H9 (cell line): ENCODE data around the gene KCTD2. TPM values are rescaled to one million over a fixed set of nuclear protein-coding genes. Genes with fewer than 3 reads are reported as not detected.

ENCODE experiments used
- DNase-seq: peaks from one replicate; pipeline ENCODE4 v3.0.0-alpha.2; 2017
- H2AFZ ChIP-seq: one replicate; pipeline ENCODE4 v1.6.1; 2013; ENCODE audit warnings: mild to moderate bottlenecking, low read length, control low read depth, moderate library complexity
- H2AK5ac ChIP-seq: 2 replicates; pipeline ENCODE4 v1.6.1; 2013; ENCODE audit warnings: low read length, control low read depth, mixed read lengths; ENCODE audit not compliant: insufficient read length
- H2BK120ac ChIP-seq: one replicate; pipeline ENCODE4 v1.6.1; 2013; ENCODE audit warnings: low read depth, mild to moderate bottlenecking, low read length, control low read depth, inconsistent platforms; ENCODE audit not compliant: poor library complexity, severe bottlenecking
- H2BK12ac ChIP-seq: 2 replicates; pipeline ENCODE4 v1.6.1; 2013; ENCODE audit warnings: low read length, control low read depth, mixed read lengths, low read depth; ENCODE audit not compliant: insufficient read length
- H2BK15ac ChIP-seq: 2 replicates; pipeline ENCODE4 v1.6.1; 2013; ENCODE audit warnings: low read depth, low read length, control low read depth
- H2BK20ac ChIP-seq: one replicate; pipeline ENCODE4 v1.6.1; 2013; ENCODE audit warnings: low read depth, mild to moderate bottlenecking, low read length, control low read depth, inconsistent platforms; ENCODE audit not compliant: poor library complexity, severe bottlenecking
- H2BK5ac ChIP-seq: 2 replicates; pipeline ENCODE4 v1.6.1; 2013; ENCODE audit warnings: low read length, control low read depth, mixed read lengths; ENCODE audit not compliant: insufficient read length
- H3K14ac ChIP-seq: 2 replicates; pipeline ENCODE4 v1.6.1; 2013; ENCODE audit warnings: low read length, control low read depth; ENCODE audit not compliant: insufficient read depth
- H3K18ac ChIP-seq: 2 replicates; pipeline ENCODE4 v1.6.1; 2013; ENCODE audit warnings: low read depth, mild to moderate bottlenecking, mixed read lengths, low read length, control low read depth; ENCODE audit not compliant: insufficient read length
- H3K23ac ChIP-seq: 2 replicates; pipeline ENCODE4 v1.6.1; 2013; ENCODE audit warnings: low read length, control low read depth, mixed read lengths, low read depth; ENCODE audit not compliant: insufficient read length
- H3K23me2 ChIP-seq: 2 replicates; pipeline ENCODE4 v1.6.1; 2013; ENCODE audit warnings: low read depth, mild to moderate bottlenecking, mixed read lengths, low read length, control low read depth; ENCODE audit not compliant: insufficient read length, poor library complexity, severe bottlenecking
- H3K27ac ChIP-seq: 2 replicates; pipeline ENCODE4 v1.5.1; 2013; ENCODE audit warnings: low read length, control low read depth, mixed read lengths, low read depth; ENCODE audit not compliant: insufficient read length
- H3K27me3 ChIP-seq: 2 replicates; pipeline ENCODE4 v1.6.1; 2013; ENCODE audit warnings: low read length, control low read depth, inconsistent platforms; ENCODE audit not compliant: insufficient read depth
- H3K4ac ChIP-seq: 2 replicates; pipeline ENCODE4 v1.6.1; 2013; ENCODE audit warnings: low read depth, mild to moderate bottlenecking, control low read depth, inconsistent platforms, low read length, moderate library complexity
- H3K4me1 ChIP-seq: 2 replicates; pipeline ENCODE4 v1.6.1; 2013; ENCODE audit warnings: low read length, control low read depth, inconsistent platforms; ENCODE audit not compliant: insufficient read depth
- H3K4me2 ChIP-seq: 2 replicates; pipeline ENCODE4 v1.6.1; 2013; ENCODE audit warnings: low read length, control low read depth, mixed read lengths; ENCODE audit not compliant: insufficient read length, insufficient read depth
- H3K56ac ChIP-seq: 2 replicates; pipeline ENCODE4 v1.6.1; 2013; ENCODE audit warnings: low read depth, mild to moderate bottlenecking, mixed read lengths, low read length, control low read depth; ENCODE audit not compliant: insufficient read length
- H3K79me1 ChIP-seq: 2 replicates; pipeline ENCODE4 v1.6.1; 2013; ENCODE audit warnings: low read depth, mild to moderate bottlenecking, moderate library complexity, low read length, control low read depth, inconsistent platforms; ENCODE audit not compliant: insufficient read depth, poor library complexity, severe bottlenecking
- H3K79me2 ChIP-seq: 2 replicates; pipeline ENCODE4 v1.6.1; 2013; ENCODE audit warnings: low read length, control low read depth, inconsistent platforms; ENCODE audit not compliant: insufficient read depth
- H3K9ac ChIP-seq: 2 replicates; pipeline ENCODE4 v1.6.1; 2013; ENCODE audit warnings: low read length, control low read depth, mixed read lengths; ENCODE audit not compliant: insufficient read length; ENCODE audit errors: extremely low read depth
- H3K9me3 ChIP-seq: one replicate; pipeline ENCODE4 v1.6.1; 2013; ENCODE audit warnings: low read depth, low read length, inconsistent platforms; ENCODE audit not compliant: control insufficient read depth
- H3T11ph ChIP-seq: one replicate; pipeline ENCODE4 v1.6.1; 2013; ENCODE audit warnings: mild to moderate bottlenecking, low read length, control low read depth, inconsistent platforms
- H4K20me1 ChIP-seq: one replicate; pipeline ENCODE4 v1.6.1; 2013; ENCODE audit not compliant: control insufficient read depth, insufficient read length, insufficient read depth
- H4K5ac ChIP-seq: 2 replicates; pipeline ENCODE4 v1.6.1; 2013; ENCODE audit warnings: low read depth, mild to moderate bottlenecking, mixed read lengths, low read length, control low read depth; ENCODE audit not compliant: insufficient read length
- H4K8ac ChIP-seq: replicated peaks from 2 replicates; pipeline ENCODE4 v1.6.1; 2013; ENCODE audit warnings: low read length, control low read depth, mixed read lengths, low read depth; ENCODE audit not compliant: insufficient read length
- H4K91ac ChIP-seq: 2 replicates; pipeline ENCODE4 v1.6.1; 2013; ENCODE audit warnings: low read depth, mild to moderate bottlenecking, moderate library complexity, mixed read lengths, low read length, control low read depth; ENCODE audit not compliant: insufficient read length
- H3K27ac Mint-ChIP-seq, 3 experiments: 2 replicates in 2 of 3; 3 replicates in 1 of 3; pipeline ENCODE4 v1.8.0; 2020 to 2021; ENCODE audit warnings: mixed read lengths in 3 of 3, mild to moderate bottlenecking in 1 of 3, moderate library complexity in 1 of 3
- H3K27me3 Mint-ChIP-seq: 2 replicates; pipeline ENCODE4 v1.8.0; 2021; ENCODE audit warnings: low read depth, mild to moderate bottlenecking, moderate library complexity, mixed read lengths
- H3K36me3 Mint-ChIP-seq, 3 experiments: 2 replicates in 2 of 3; 3 replicates in 1 of 3; pipeline ENCODE4 v1.8.0; 2020 to 2021; ENCODE audit warnings: low read depth in 3 of 3, mixed read lengths in 3 of 3; ENCODE audit not compliant: insufficient read depth in 1 of 3
- H3K4me1 Mint-ChIP-seq, 2 experiments: 2 replicates each; pipeline ENCODE4 v1.8.0; 2020; ENCODE audit warnings: mixed read lengths in 2 of 2
- H3K4me3 Mint-ChIP-seq, 2 experiments: 2 replicates in 1 of 2; 3 replicates in 1 of 2; pipeline ENCODE4 v1.8.0; 2020 to 2021; ENCODE audit warnings: mild to moderate bottlenecking in 2 of 2, mixed read lengths in 2 of 2, moderate library complexity in 1 of 2
- H3K9me3 Mint-ChIP-seq, 2 experiments: 2 replicates in 1 of 2; 3 replicates in 1 of 2; pipeline ENCODE4 v1.8.0; 2020; ENCODE audit warnings: mild to moderate bottlenecking in 2 of 2, mixed read lengths in 2 of 2, moderate library complexity in 1 of 2
- CTCF ChIP-seq: fragments of 200-600 bp; sonication (generic); conservative IDR thresholded peaks from 3 replicates; pipeline ENCODE4 v1.8.0; 2021; ENCODE audit warnings: antibody characterized with exemption, mild to moderate bottlenecking
- WGBS: extraction: QIAGEN DNeasy Blood & Tissue Kit; methylation state at CpG from one replicate; pipeline ENCODE4 v1.1.7; 2013; ENCODE audit warnings: missing lambda C conversion rate, low lambda C conversion rate, mixed read lengths; ENCODE audit not compliant: insufficient read length; ENCODE audit errors: extremely low coverage; 5-methylcytosine and 5-hydroxymethylcytosine counted together
- total RNA-seq: library from RNA; stranded (reverse); gene quantifications from 2 replicates; pipeline ENCODE4 v1.2.1, GENCODE V29; 2021

The KCTD2 gene
- total RNA-seq, 1 experiment from 2014 or later: 40.1 TPM

GRCh38 chr17:75006653-75007052 lies 40.4 kb upstream of the KCTD2 start:
- H3K4me3 Mint-ChIP-seq: no peak overlapping the region
- peaks cover 2% of the 10 kb centered on the region; the same call in 1 of the 2 replicates for H3K27me3 Mint-ChIP-seq
- Histone ChIP-seq H3K9ac (no peak overlapping the region), H3K9me3 (no peaks in the 10 kb centered on the region), H3K27ac (no peak overlapping the region), H4K5ac (no peak overlapping the region), H2BK5ac (no peak overlapping the region), H3K23ac (no peak overlapping the region), H3K27me3 (no peaks in the 10 kb centered on the region), H2AK5ac (no peak overlapping the region), H3K4me1 (no peaks in the 10 kb centered on the region), H3K14ac (no peak overlapping the region), H4K91ac (no peak overlapping the region), H3K23me2 (no peaks in the 10 kb centered on the region), H2BK15ac (no peak overlapping the region), H2BK20ac (no peak overlapping the region), H2AFZ (no peak overlapping the region), H3K56ac (no peak overlapping the region), H3K79me1 (no peaks in the 10 kb centered on the region), H3K79me2 (no peaks in the 10 kb centered on the region), H4K8ac (no peak overlapping the region), H3K4me2 (no peak overlapping the region), H2BK12ac (no peak overlapping the region), H3K4ac (no peak overlapping the region), H4K20me1 (no peaks in the 10 kb centered on the region), H2BK120ac (no peak overlapping the region), H3T11ph (no peak overlapping the region), H3K18ac (no peak overlapping the region)
- 0 out of 7 replicates have a peak overlapping the region, but pooled peaks of 1 of the 3 experiments have one; percentile 8 for H3K27ac Mint-ChIP-seq
- no peak for DNase-seq
- no CpG with 5 or more reads among the region's 5 CpGs for WGBS
- no peaks in the 10 kb centered on the region for H3K9me3 Mint-ChIP-seq
- no peak for TF ChIP-seq CTCF
- peaks cover 8 to 31% (median 25%) of the 10 kb centered on the region in 3 experiments; a peak in 6 of 7 replicates for H3K36me3 Mint-ChIP-seq
- peaks cover 8 to 10% of the 10 kb centered on the region in 2 experiments for H3K4me1 Mint-ChIP-seq
